GM18511 (cell line): ENCODE data around the gene TBL1X.

Experiments
- ATAC-seq: cut with Tn5 transposase; IDR thresholded peaks from one replicate; pipeline ENCODE4 v1.9.1; 2021; ENCODE audit warnings: mild to moderate bottlenecking, moderate library complexity; ENCODE audit not compliant: unreplicated experiment

Gene TBL1X

GRCh38 chrX:9578083-9578779, 113.4 kb downstream of the TBL1X start:
- no peak for ATAC-seq

DNA sequence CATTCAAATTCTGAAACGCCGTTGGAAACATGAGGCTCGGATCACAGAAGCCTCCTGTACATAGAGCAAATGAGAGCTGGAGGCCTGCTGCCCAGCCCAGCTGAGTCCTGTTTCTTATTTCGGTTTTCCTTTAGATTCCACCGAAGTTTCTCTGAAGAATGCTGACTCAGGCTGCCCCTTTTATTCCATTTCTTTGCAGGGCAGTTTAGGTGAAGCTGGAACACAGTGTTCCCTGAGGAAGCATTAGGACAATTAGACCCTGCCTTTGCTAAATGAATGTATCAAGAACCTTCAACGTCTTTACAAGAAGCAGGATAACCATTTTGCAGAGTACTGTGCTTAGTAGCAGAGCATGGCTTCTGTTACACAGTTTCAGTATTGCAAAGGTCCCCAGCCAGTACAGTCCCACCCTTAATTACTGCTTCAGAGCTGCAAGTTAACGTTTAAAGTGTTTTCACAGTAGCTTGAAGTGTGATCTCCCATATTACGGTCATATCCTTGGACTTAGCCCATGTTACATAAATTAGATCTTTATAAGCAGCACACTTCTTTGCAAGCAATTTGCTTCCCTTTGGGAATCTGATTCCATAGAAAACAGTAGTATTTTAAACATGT, 117.0 kb downstream of the TBL1X start:
- no peak for ATAC-seq

GRCh38 chrX:9582956-9583355, 118.1 kb downstream of the TBL1X start:
- ATAC-seq = no peak

- ATAC-seq = no peak
Observed at GRCh38 chrX:9586992-9587392, 122.1 kb downstream of the TBL1X start.

DNA sequence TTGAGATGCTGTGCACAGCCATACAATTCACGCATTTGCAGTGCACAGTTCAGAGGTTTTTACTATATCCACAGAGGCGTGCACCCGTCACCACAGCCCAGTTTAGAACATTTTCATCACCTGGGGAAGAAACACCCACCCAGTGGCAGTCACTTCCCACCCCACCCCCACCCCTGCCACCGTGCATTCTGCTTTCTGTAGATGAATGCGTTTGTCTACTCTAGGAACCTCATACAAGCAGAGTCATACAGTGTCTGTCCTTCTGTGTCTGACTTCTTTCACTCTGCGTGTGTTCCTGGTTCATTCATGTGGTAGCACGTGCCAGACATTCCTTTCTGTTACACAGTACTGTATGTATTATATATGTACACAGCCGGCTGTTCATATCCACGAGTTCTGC, 122.8 kb downstream of the TBL1X start:
- ATAC-seq = no peak

GRCh38 chrX:9591496-9591895, 126.6 kb downstream of the TBL1X start:
- ATAC-seq = no peak

GRCh38 chrX:9593756-9594155, 128.9 kb downstream of the TBL1X start:
- no peak for ATAC-seq

- ATAC-seq = no peak
Observed at GRCh38 chrX:9595174-9595573, 130.3 kb downstream of the TBL1X start.

GRCh38 chrX:9596837-9597236, 132.0 kb downstream of the TBL1X start:
- no peak for ATAC-seq

GRCh38 chrX:9597361-9598035, 132.6 kb downstream of the TBL1X start:
- no peak for ATAC-seq

DNA sequence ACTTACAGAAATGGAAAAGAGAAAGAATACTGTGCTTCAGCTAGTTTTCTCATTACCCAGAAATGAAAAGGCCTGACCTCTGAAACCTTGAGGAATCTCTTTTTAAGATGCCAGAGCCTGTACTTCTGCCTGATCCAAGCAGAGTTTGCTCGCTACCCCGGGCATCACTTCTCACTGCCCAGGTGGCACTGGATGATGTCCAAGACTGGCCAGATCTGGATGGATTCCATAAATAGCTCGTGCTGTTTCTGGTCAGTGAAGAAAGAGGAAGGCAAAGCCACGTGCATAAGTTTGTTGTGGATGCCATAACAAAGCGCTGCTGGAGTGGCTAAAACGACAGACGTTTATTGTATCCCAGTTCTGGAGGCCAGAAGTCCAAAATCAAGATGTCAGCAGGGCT, 133.5 kb downstream of the TBL1X start:
- ATAC-seq = no peak

DNA sequence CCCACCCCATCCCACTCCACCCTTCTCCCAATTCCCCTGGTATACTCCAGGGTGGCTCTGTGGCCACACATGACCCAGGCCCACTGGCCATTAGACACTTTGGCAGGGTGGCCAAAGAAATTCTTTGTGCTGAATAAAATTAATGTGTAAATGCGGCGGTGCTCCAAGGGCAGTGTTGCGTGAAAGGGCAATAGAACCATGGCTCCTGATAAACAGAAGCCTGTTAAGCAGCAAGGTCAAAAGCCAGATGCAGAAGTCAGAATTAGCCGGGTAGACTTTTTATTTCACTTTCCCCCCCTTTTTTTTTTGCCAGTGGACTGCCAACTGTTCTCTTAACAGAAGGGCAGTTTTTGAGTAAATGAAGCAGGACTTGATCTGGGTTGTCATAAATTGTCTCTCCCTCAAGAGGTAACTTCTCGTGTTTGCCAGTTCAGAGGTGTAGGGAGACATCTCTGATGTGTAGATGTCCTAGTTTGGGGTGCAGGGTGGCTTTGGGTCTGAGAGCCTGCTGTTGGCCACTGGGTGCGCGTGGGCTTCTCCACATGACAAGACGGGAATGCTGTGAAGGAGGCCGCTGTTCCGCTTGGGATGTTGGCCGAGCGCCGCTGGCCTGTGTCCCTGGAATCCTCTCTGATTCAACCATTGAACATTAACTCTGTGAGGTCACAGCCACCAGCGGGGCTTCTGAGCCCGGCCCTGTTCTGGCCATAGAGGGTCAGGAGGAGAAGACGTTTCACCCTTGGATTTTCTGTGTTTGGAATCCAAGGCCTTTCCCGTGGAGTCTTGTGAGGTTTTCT, 139.5 kb downstream of the TBL1X start:
- no peak for ATAC-seq

DNA sequence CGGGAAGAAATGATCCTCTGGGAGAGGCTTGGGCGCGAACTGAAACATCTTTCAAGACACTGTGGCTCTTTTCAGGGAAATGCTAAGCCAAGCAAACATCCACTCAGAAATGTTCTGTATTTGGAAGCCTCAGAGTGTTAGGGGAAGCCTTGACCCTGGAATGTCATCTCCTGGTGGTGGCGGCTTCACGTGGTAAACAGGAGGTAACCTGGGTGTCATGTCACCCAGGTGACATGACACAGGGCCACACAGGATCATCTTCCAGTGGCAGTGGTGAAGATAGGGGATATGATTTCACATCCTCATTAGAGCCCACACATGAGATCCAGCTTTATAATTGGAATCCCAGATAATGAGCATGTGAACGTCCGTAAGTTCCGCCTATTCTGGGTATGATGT, 140.0 kb downstream of the TBL1X start:
- ATAC-seq = no peak

GRCh38 chrX:9605484-9605883, 140.6 kb downstream of the TBL1X start:
- no peak for ATAC-seq

DNA sequence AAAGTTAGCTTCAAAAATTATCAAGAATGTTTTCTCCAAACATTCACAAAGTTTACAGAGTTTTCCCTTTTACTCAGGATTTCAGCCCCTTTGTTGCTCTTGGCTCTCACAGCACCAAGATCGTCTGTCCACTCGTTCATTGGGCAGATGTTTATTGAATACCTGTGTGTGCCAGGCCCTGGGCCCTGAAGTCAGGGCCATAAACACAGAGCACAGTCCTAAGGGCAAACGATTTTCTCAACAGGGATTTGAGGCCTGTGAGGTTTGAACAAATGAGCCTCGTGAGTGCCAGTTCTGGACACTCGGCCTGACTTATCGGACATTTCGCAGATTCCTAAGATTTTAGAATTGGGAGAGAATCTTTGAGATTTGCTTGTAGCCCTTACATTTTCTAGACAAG, 142.1 kb downstream of the TBL1X start:
- ATAC-seq = no peak

DNA sequence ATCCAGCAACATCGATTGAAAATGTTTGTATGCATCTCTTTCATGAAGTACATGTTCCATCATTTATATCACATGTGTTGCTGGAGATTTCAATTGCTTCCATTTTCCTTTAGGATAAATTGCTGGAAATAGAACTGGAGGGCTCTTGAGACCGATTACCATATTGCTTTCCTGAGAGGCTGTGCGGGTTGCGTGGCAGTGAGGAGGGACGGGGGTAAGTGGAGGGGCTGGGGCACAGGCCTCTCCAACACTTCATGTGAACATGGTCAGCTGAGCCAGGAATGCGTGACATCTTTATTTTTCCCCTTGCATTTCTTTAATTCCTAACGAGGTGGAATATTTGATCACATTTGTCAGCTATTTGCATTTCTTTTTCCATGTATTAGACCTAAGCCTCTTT, 144.6 kb downstream of the TBL1X start:
- no peak for ATAC-seq

DNA sequence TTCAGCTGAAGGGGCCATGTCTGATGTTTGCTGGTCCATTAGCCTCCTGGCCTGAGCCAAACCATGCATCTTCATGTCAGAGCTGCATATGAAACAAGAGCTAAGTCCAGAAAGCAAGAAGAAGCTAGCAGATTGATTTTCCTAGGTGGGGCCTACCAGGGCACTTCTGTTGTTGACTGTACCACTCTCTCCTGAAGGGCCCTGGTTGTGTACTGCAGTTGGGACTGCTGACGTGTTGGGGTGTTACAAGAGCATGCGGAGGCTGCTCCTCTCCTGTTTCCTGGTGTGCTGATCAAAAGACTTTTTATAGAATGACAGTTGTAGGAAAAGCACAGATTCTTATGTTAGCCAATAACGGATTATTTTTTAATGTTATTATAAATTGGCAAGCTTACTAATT, 145.1 kb downstream of the TBL1X start:
- ATAC-seq = no peak

DNA sequence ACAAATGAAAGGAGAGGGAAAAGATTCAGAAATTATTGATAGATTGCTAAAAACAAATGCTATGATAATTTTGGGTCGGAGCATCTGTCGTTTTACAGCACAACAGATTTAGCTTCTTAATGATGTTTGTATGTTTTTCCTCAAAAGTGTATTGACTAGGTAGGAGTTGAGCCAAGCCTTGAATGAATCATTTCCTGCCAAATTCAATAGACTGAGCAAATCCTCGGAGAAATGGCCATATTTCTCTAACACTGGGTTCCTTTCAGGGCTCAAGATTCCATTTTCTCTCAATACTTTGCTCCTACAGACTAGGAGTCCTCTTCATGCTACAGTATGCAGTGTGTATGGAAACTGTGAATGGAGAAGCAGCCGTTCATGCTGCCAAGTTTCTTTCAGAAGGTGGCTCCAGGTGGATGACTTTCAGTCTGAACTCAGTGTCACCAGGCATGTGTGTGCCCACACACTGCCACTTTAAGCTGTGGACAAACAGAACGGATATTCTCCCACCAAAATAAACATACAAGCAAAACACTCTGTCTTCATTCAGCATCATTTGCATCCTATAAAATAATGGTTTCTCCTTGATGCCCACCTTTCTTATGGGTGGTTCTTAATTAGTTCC, 146.0 kb downstream of the TBL1X start:
- ATAC-seq = peak; percentile 54

GRCh38 chrX:9611436-9612145, 146.7 kb downstream of the TBL1X start:
- ATAC-seq = peak; percentile 81

GRCh38 chrX:9612146-9612505, 147.3 kb downstream of the TBL1X start:
- ATAC-seq = no peak

- ATAC-seq = no peak
Observed at GRCh38 chrX:9614016-9614415, 149.2 kb downstream of the TBL1X start.
